ENCODE data around the gene DISC1. TPM values are rescaled to one million over a fixed set of nuclear protein-coding genes. Genes with fewer than 3 reads are reported as not detected.

DISC1 gene
- total RNA-seq, 4 donors from 2014 or later = 3.3 to 11.4 (median 4.2) TPM

DNA sequence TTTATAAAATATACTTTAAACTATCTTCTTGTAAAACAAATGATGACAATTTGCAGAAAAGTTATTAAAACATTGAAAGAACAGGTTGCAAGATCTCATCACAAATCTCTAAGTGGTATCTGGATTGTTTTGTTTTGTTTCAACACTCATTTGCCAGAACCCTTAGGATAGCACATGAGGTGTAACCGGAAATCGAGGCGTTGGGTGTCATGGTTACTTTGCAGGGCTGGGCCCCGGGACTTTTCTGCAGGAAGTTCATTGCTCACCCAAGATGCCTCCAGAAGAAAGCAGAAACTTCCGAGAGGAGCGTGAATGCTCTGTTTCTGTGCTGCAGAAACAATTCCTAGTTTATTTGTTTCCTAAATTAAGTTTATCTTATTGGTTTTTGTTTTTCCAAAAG is 2.5 kb downstream of the DISC1 start:
- no peak for DNase-seq
- WGBS, 2 donors = 6 to 30% methylated on average over 6 of the region's 6 CpGs
- Histone ChIP-seq H3K4me3 (peak overlapping the region in 1 of 4 donors; percentile 9), H3K4me1 (peaks cover 13 to 52% (median 22%) of the 10 kb centered on the region in 3 donors), H3K27ac (peak overlapping the region in 3 of 4 donors; percentile 83 to 92 (median 86)), H3K27me3 (no peaks in the 10 kb centered on the region), H3K9me3 (no peaks in the 10 kb centered on the region), H3K36me3 (no peaks in the 10 kb centered on the region)
- intact Hi-C loops (cut with DNase I) = no loop called here
- TF ChIP-seq, protein P1, sequence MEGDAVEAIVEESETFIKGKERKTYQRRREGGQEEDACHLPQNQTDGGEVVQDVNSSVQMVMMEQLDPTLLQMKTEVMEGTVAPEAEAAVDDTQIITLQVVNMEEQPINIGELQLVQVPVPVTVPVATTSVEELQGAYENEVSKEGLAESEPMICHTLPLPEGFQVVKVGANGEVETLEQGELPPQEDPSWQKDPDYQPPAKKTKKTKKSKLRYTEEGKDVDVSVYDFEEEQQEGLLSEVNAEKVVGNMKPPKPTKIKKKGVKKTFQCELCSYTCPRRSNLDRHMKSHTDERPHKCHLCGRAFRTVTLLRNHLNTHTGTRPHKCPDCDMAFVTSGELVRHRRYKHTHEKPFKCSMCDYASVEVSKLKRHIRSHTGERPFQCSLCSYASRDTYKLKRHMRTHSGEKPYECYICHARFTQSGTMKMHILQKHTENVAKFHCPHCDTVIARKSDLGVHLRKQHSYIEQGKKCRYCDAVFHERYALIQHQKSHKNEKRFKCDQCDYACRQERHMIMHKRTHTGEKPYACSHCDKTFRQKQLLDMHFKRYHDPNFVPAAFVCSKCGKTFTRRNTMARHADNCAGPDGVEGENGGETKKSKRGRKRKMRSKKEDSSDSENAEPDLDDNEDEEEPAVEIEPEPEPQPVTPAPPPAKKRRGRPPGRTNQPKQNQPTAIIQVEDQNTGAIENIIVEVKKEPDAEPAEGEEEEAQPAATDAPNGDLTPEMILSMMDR (IDR thresholded peaks at IDR 0.05) = no peak
- no peak for TF ChIP-seq POLR2A (IDR thresholded peaks at IDR 0.05)

DNA sequence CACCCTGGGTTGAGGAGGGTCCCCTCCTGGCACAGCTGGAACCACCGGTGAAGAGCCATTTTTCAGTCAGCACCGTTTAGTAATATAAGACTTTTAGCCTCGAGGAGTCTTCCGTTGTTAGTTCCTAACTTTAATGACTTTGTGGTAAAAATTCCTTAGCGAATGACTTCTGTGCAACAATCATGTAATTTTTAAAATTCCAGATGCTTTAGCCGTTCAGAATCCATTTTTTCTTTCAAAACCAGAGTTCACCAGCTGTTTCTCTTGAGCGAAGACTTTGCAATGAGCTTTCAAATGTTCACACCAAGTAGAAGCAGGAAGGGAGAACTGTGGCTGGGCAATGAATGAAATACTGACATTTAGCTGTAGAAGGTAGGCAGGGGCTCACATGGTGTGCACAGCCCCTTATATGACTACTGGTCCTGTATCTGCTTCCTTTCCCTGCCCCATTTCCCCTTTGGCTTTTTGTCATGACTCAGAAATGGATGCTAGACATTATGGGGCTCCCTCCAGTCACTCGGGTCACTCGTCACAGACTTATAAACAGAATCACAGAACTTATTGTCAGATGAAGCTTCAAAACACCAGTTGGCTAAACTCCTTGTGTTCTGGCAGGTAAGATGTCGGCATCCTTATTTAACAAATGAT is 4.1 kb downstream of the DISC1 start:
- H3K36me3 ChIP-seq = no peaks in the 10 kb centered on the region
- WGBS, 2 donors = 76 to 86% methylated on average over 10 of the region's 10 CpGs
- intact Hi-C loops (cut with DNase I) = no loop called here
- H3K9me3 ChIP-seq = no peaks in the 10 kb centered on the region
- H3K4me1 ChIP-seq = peaks cover 13 to 51% (median 22%) of the 10 kb centered on the region in 3 donors
- DNase-seq = no peak
- H3K4me3 ChIP-seq = no peak overlapping the region
- no peak overlapping the region for H3K27ac ChIP-seq
- TF ChIP-seq POLR2A (IDR thresholded peaks at IDR 0.05) = no peak
- TF ChIP-seq, protein P1 (IDR thresholded peaks at IDR 0.05) = no peak
- H3K27me3 ChIP-seq = no peaks in the 10 kb centered on the region

DNA sequence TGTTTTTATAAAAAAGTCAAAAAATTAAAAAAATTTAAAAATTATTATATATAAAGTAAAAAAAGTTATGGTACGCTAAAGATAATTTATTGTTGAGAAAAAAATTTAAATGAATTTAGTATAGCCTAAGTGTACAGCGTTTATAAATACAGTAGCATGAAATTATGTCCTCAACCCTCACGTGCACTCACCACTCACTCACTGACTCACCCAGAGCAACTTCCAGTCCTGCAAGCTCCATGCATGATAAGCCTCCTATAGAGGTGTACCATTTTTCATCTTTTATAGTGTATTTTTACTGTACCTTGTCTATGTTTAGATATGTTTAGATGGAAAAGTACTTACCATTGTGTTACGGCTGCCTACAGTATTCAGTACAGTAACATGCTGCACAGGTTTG is 5.1 kb downstream of the DISC1 start:
- H3K4me1 ChIP-seq = peaks cover 6 to 40% (median 17%) of the 10 kb centered on the region in 3 donors
- no peaks in the 10 kb centered on the region for H3K36me3 ChIP-seq
- TF ChIP-seq, protein P1 (IDR thresholded peaks at IDR 0.05) = no peak
- TF ChIP-seq POLR2A (IDR thresholded peaks at IDR 0.05) = no peak
- no peak for DNase-seq
- no peaks in the 10 kb centered on the region for H3K9me3 ChIP-seq
- no peak overlapping the region for H3K27ac ChIP-seq
- H3K27me3 ChIP-seq = no peaks in the 10 kb centered on the region
- no peak overlapping the region for H3K4me3 ChIP-seq
- intact Hi-C loops (cut with DNase I) = no loop called here
- 75 to 88% methylated on average over 4 of the region's 4 CpGs for WGBS, 2 donors

DNA sequence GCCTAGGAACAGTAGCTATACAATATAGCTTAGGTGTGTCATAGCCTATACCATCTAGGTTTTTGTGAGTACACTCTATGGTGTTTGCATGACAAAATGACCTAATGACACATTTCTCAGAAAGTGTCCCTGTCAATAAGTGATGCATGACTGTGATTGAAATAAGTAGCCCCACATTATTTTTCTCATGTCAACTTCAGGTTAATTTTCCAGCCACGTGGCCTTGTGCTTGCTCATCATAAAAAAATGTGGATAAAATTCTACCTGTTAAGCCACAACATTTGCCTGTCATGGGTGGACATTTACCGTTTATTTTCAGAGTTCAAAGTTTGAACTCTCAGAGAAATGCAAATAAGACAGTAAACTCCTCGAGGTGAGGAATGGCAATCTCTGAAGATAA is 5.5 kb downstream of the DISC1 start:
- Histone ChIP-seq H3K4me1 (peaks cover 6 to 36% (median 17%) of the 10 kb centered on the region in 3 donors), H3K36me3 (no peaks in the 10 kb centered on the region)
- TF ChIP-seq, protein P1 (IDR thresholded peaks at IDR 0.05) = no peak
- TF ChIP-seq POLR2A (IDR thresholded peaks at IDR 0.05) = no peak

DNA sequence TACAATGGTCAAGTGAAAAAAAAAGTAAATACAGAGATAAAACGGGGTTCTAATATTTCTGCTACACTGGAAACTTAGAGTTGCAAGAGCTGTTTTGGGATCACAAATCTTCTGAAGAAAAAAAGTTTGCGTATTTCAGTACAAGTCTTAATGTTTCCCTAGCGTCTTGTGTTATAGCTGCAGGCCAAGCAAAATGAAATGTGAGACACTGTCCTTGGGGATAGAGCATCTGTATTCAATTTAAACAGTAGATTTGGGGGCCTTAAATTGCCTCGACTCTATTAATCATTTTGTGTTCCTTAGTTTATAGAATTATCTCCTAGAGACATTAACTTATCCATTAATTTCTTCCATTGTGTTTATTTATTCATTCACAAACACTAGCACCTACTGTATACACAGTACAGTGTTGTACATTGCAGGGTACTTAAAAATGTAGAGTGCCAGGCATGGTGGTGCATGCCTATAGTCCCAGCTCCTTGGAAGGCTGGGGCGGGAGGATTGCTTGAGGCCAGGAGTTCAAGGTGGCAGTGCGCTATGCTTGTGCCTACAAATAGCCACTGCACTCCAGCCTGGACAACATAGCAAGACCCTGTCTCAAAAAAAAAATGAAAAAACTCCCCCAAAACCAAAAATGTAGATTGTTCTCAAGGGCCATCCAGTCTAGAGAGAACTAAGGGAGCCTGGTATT is 7.9 kb downstream of the DISC1 start:
- H3K4me3 ChIP-seq = no peak overlapping the region
- H3K9me3 ChIP-seq = no peaks in the 10 kb centered on the region
- peaks cover 0 to 13% (median 0%) of the 10 kb centered on the region in 3 donors for H3K4me1 ChIP-seq
- no peak for TF ChIP-seq POLR2A (IDR thresholded peaks at IDR 0.05)
- TF ChIP-seq, protein P1 (IDR thresholded peaks at IDR 0.05) = no peak
- H3K27ac ChIP-seq = no peak overlapping the region
- intact Hi-C loops (cut with DNase I) = no loop called here
- no peaks in the 10 kb centered on the region for H3K27me3 ChIP-seq
- no peaks in the 10 kb centered on the region for H3K36me3 ChIP-seq
- no peak for DNase-seq
- WGBS, 2 donors = 84 to 87% methylated on average over 6 of the region's 6 CpGs

More for the DNA sequence above, 5.5 kb downstream of the DISC1 start:
- intact Hi-C loops (cut with DNase I) = no loop called here
- no peak overlapping the region for H3K27ac ChIP-seq
- DNase-seq = no peak
- H3K4me3 ChIP-seq = no peak overlapping the region
- no peaks in the 10 kb centered on the region for H3K27me3 ChIP-seq
- no peaks in the 10 kb centered on the region for H3K9me3 ChIP-seq
- 49 to 57% methylated on average over 3 of the region's 3 CpGs for WGBS, 2 donors
